GM18498 (cell line): ENCODE results near the gene MRPL24.
A peak's percentile ranks its signal among the peaks of the same experiment; 100 is the strongest.

Source experiments
- ATAC-seq: cut with Tn5 transposase; IDR thresholded peaks from one replicate; pipeline ENCODE4 v1.9.1; 2021; ENCODE audit warnings: mild to moderate bottlenecking, moderate library complexity; ENCODE audit not compliant: unreplicated experiment

The MRPL24 gene

DNA sequence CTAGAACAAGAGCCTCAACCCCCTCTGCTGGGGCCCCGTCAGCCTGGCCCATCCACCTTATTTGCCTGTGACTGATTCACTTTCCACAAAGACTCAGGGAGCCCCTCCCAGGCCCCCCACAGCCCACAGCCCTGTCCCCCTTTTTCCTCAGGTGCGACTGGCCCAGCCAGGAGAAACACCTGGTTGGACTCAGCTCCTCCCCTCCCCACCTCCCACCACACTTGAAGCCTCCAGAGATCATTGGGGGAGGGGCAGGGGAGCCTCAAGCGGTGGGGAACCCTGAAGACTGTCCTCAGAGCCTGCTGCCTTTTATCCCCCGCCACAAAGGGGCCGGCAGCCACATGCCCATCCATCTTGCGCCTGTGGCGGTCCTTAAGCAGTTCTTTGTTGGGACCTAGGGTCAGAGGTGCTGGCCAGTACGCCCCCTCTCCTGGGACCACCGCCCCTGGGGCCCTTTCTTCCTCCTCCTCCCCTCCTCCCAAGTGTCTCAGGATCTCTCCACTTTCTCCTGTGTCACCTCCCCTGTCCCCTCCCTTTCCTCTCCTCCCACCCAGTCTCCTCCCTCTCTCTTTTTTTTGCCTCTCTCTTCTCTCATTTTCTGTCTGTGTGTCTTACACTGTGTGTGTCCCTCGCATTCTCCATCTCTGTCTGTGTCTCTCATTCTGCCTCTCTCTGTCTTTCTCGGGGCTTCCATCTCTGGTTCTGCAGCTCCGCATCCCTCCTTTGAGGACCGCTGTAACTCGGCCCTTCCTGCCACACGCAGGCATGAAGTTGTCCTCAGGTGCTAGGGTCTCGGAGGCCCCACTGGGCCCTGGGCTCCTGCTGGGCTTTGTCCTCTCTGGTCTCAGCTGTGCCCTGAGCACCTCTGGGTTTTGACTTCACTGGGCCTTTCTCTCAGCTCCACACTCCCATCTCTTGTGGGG lies 47.7 kb downstream of the MRPL24 start:
- ATAC-seq = no peak

DNA sequence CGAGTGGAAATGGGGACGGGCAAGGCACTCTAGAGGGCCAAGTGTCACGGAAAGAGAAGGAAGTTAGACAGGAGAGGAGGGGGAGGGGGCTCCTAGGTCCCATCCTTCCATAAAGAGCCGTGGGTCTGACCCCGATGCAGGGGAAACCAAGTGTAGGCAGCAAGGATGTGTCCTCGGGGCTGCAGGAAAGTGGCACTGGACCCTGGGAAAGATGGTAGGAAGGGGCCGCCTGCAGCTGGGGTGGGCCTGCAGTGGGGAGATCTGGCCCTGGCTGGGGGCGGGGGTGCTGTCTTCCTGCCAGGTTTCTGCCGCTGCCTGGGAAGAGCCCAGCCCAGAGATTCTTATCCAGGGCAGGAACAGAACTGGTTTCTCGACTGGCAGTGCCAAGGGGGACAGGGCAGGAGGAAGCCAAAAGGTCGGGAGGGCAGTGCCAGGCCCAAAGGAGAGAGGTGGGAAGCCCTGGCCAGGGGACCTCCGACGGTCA lies 48.4 kb downstream of the MRPL24 start:
- no peak for ATAC-seq

DNA sequence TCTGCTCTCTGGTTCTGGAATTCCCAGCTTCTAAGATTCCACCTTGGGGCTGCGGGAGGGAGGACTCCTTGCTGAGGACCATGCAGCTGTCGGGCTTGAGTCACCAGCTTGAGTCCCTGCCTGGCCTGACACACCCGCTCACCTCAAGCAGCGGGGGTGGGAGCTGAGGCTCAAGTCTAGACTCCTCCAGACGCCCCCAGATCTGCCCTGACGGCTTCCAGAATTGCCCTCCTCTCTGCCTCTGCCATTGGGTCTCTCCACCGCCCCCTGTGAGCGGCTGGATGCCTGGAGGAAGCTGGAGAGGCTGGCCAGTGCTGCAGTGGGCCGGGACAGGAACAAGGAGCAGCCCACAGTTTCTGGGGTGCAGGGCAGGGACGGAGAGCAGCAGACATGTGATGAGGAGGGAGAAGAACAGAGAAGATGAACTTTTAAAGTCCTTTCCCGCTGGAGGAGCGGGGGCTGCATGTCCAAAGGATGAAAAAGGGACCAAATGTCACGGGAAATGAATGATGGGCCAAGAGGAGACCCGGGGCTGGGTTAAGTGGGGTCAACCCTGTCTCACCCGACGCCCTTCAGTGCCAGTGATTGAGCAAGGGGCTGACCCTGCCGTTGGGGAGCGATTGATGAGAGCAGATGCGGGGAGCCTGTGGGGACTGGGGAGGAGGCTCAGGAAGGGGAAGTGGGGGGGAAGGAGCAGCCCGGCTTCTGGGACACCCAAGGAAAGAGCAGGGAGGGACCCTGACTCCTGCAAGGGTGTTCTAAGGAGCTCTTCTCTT lies 49.0 kb downstream of the MRPL24 start:
- no peak for ATAC-seq

DNA sequence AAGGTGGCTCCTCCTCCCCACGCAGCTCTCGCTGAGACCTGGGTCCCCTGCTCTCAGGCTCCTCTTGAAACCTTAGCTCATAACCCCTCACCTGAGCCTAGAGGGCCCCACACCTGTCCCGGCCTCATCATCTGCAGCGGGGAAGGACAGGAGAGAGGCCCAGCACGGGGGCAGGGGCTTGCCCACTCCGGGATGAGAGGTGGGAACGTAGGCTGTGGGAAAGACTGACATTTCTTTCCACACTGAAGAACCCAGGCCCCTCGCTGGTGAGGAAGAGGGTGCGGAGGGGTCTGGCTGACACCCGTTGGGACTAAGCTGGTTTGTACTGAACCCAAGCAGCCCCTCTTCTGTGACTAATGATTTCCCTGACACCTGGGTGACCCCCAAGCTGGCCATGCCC lies 49.7 kb downstream of the MRPL24 start:
- ATAC-seq = no peak

DNA sequence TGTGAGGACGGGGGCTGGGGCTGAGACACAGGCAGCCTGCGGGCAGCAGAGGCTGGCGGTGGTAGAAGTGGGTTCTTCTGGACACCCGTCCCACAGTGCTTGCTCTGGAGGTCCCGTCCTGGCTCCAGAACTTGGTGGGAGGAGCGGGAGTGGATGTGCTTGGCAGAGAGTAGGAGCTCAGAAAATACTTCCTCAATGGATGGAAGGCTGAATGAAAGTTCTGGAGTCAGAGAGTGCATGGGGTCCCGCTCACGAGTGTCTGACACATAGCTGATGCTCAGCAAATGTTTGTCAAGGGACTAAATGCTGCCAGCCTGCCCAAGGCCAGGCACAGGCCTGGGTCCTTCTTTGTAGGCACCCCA lies 50.2 kb downstream of the MRPL24 start:
- no peak for ATAC-seq

DNA sequence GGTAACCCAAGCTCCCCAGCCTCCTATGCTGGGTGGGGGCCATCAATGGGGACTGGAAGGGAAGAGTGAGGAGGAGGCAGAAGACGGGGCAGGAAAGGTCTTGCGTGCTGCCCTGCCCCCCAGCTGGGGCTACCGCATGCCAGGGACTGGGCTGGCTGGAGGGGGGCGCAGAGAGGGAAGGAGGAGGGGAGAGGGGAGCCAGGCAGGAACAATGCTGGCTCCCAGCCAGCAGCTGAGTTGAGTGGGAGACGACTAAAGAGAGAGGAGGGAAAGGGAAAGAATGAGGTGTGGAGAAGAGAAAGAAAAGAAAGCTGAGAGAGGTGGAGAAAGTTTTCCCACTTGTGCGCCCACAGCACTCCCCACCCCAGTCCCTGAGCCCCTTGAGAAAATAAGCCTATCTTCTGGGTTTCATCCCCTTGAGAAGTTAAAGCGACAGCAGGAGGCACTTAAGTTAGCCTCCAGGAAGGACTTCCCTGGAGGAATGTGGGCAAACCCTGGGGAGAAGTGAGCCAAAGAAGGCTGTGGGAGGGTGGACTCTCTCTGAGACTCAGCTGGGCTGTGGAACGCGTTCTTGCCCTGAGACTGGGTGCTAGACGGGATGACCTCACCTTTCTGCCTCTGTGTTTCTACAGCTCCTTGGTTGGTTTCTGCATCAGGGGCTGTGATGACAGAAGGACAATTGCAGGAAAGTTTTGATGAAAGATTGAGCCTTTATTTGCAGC lies 50.8 kb downstream of the MRPL24 start:
- ATAC-seq = no peak

DNA sequence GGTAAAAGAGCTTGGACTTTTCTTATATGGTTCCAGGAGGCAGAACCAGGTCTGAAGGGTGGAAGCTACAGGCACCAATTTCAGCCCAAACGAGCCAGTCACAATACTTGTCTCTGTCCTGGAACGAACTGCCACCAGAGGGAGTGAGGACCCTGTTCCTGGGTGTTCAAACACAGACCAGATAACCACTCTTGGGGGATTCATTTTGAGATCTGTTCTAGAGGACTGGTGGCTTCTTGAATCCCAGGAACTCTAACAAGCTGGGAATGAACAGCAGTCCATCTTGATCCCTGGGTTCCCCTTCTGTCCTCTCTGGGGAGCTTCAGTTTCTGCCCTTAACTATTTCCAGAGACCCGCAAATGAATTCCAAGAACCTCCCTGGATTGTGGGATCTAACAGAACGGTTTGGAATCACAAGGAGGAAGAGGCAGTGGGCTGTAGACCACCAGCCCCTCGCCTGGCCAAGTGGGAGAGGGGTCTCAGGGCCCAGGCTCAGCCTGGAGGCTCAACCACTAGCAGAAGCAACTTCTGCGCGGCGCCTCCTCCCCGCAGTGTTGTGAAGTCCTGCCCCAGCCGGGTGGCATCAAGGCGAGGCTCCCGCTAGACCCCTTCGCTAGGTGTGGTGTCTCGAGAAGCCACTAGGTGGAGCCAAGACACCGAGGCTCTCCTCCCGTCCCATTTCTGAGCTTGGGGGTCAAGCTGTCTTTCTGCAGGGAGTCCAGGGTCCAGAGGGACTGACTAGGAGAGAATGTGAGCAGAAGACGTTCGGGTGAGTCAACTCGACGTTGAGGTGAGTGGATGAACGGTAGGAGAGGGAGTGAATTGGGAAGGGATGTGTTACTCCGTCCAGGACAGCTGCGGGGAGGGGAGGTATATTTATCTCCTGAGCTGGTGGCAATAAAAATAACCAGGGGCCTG lies 51.6 kb downstream of the MRPL24 start:
- ATAC-seq = peak; percentile 78
